DMS 273 treated with DMSO at 0.1 percent for 48 hours (cell line): ENCODE measurements around the gene CCDC121.
A peak's percentile ranks its signal among the peaks of the same experiment; 100 is the strongest.

Source experiments
- DNase-seq: peaks from one replicate; lab custom pipeline; 2025; lab: John Stamatoyannopoulos, UW

CCDC121 gene

GRCh38 chr2:27628767-27629709, at the start of gene CCDC121, which contains the start of gene GPN1:
TSS of gene CCDC121 (minus strand) at chr2:27629012. CDS start at chr2:27627799, 1,213 bp downstream.
TSS of gene GPN1 (plus strand) at chr2:27629050. CDS start at chr2:27629059, 9 bp downstream.
- peak; percentile 69 for DNase-seq

GRCh38 chr2:27672723-27673486, 44.1 kb upstream of the CCDC121 start:
- DNase-seq = no peak

- DNase-seq = no peak
Measured at GRCh38 chr2:27671235-27671634, 42.4 kb upstream of the CCDC121 start.

DNA sequence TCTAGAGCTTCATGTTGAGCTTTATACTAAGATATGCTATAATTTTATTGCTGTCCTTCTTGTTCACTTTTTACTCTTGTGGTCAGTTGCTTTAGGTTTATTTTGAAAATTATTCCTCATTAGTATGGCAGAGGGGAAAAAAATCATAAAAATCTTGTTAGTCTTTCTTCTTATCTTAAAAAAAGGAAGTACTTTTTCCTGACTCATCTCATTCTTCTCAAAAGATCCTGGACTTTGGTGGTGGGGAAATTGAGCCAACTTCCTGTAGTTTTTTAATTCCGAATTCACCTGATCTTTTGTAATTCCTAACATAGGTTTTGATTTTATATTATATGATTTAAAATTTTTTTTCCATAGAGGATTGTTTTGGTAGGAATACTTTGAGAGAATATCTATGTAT, 38.6 kb upstream of the CCDC121 start:
- no peak for DNase-seq

DNA sequence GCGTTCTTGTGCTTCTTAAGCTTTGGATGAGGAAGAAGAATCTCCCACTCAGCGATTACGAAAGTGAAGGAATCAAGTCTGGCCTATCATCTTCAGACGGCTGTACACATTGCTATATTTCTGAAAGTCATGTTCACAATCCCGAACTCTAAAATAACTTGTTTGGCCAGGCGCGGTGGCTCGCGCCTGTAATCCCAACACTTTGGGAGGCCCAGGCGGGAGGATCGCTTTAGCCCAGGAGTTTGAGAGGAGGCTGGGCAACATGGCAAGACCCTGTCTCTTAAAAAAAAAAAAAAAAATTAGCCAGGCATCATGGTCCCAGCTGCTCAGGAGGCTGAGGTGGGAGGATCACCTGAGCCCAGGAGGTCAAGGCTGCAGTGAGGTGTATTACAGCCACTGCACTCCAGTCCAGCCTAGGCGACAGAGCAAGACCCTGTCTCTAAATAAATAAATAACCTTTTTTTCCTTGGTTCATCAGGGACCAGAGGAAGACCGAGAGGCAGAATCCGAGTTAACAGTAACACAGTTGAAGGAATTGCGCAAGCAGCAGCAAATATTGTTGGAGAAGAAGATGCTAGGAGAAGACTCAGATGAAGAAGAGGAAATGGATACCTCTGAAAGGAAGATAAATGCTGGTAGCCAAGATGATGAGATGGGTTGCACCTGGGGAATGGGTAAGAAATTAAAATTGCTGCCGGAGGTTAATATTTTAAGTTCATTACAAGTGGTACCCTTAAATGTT, 36.0 kb upstream of the CCDC121 start:
- DNase-seq = no peak

DNA sequence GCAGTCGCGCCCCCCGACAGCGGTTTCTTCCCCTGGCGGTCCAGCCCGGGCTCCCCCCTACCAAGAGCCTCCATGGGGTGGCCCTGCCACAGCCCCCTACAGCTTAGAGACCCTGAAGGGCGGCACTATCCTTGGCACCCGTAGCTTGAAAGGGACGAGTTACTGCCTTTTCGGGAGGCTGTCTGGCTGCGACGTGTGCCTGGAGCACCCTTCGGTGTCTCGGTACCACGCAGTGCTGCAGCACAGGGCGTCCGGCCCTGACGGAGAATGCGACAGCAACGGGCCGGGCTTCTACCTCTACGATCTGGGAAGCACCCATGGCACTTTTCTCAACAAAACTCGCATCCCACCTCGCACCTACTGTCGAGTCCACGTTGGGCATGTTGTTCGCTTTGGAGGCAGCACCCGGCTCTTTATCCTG, 35.4 kb upstream of the CCDC121 start:
- DNase-seq = no peak

- DNase-seq = peak; percentile 61
Measured at GRCh38 chr2:27663285-27664153, 34.7 kb upstream of the CCDC121 start, which contains the start of the genes SLC4A1AP and SUPT7L. TSS of gene SLC4A1AP (plus strand) at chr2:27663889. CDS start at chr2:27663915, 26 bp downstream. TSS of gene SUPT7L (minus strand) at chr2:27663614. CDS start at chr2:27662192, 1,422 bp downstream.

DNA sequence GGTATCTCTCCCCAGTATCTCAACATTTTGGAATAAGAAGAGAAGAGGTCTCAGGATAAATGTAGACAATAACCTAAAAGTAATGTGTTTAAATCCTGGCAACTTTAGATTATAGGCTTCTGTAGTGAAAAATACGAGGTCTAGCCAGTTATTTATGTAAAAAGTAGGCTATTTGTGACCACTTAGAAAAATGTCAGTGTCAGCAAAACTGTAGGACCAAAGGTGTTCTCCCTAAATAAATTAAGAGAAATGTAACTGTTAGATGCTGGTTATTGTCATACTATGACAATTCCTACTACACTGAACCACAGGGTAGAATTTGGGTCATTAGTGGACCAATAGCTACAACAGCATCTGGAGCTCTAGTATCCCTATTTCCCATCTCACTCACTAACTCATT, 32.6 kb upstream of the CCDC121 start:
- no peak for DNase-seq

- DNase-seq = no peak
Measured at GRCh38 chr2:27655155-27655951, 26.5 kb upstream of the CCDC121 start.

DNA sequence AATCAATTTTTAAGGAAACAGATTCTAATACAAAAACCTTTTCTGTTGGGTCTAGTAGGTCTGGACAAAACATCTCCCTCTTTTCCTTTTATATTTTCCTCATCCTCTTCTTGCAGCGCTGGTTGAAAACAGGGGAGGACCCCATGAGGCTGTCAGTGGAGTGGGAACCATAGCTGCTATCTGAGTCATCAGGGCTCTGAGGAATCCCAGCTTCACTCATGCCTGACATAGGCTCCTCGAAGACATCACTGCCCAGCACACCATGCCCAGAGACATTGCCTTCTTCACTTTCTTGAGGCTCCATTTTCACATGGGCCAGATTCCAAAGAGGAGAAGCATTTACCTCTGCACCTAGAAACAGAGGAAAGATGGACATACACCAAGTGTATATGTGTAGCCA, 24.6 kb upstream of the CCDC121 start:
- DNase-seq = no peak

- no peak for DNase-seq
Measured at GRCh38 chr2:27652790-27653189, 24.0 kb upstream of the CCDC121 start.

- DNase-seq = no peak
Measured at GRCh38 chr2:27652341-27652740, 23.5 kb upstream of the CCDC121 start.

DNA sequence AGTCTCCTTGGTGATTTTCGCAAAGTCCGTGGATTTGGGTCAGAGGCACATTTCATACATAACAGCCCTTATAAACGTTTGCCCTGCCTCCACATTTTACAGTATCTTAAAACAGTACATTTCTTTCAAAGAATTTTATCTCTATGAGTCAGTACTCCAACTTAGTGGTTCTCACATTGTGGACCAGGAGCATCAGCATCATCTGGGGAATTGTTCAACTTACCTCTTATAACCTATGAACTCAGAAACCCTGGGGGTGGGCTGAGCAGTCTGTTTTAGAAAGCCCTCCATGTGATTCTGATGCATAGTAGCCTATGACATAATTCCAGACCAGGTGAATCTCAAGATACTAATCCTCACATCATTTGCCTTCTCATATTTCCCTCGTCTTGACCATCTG, 22.2 kb upstream of the CCDC121 start:
- peak; percentile 28 for DNase-seq

GRCh38 chr2:27647737-27648136, 18.9 kb upstream of the CCDC121 start:
- DNase-seq = no peak

GRCh38 chr2:27647289-27647688, 18.5 kb upstream of the CCDC121 start:
- DNase-seq = no peak

- no peak for DNase-seq
Measured at GRCh38 chr2:27645197-27645596, 16.4 kb upstream of the CCDC121 start.

GRCh38 chr2:27640722-27641245, 12.0 kb upstream of the CCDC121 start:
- no peak for DNase-seq

GRCh38 chr2:27638709-27639108, 9.9 kb upstream of the CCDC121 start:
- no peak for DNase-seq

- no peak for DNase-seq
Measured at GRCh38 chr2:27638037-27638637, 9.3 kb upstream of the CCDC121 start.
